HG03378 (cell line): ENCODE measurements around the gene FERMT3.

ENCODE experiments used
- ATAC-seq: cut with Tn5 transposase; IDR thresholded peaks from one replicate; pipeline ENCODE4 v1.9.1; 2021; ENCODE audit warnings: mild to moderate bottlenecking, moderate library complexity; ENCODE audit not compliant: unreplicated experiment

Gene FERMT3

DNA sequence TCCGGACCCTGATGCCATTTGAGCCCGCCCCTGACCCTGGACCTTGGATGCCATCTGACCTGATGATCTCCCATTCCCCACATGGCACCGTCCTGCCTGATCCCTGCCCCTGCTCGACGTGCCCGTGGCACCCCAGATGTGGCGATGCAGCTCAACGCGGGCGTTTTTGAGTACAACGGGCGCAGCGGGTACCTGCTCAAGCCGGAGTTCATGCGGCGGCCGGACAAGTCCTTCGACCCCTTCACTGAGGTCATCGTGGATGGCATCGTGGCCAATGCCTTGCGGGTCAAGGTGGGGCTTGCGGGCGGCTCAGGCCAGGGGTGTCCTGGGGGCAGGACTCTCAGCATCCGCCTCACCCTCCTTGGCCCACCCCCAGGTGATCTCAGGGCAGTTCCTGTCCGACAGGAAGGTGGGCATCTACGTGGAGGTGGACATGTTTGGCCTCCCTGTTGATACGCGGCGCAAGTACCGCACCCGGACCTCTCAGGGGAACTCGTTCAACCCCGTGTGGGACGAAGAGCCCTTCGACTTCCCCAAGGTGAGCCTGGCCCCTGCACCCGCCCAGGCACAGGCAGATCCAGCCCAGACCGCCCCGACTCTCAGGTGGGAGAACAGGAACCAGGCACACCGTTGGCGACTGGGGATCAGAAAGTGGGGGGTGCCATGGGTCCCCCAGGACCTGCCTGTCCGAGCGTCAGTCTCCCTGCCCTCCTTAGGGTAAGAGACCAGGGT, 55.9 kb downstream of the FERMT3 start:
- no peak for ATAC-seq

DNA sequence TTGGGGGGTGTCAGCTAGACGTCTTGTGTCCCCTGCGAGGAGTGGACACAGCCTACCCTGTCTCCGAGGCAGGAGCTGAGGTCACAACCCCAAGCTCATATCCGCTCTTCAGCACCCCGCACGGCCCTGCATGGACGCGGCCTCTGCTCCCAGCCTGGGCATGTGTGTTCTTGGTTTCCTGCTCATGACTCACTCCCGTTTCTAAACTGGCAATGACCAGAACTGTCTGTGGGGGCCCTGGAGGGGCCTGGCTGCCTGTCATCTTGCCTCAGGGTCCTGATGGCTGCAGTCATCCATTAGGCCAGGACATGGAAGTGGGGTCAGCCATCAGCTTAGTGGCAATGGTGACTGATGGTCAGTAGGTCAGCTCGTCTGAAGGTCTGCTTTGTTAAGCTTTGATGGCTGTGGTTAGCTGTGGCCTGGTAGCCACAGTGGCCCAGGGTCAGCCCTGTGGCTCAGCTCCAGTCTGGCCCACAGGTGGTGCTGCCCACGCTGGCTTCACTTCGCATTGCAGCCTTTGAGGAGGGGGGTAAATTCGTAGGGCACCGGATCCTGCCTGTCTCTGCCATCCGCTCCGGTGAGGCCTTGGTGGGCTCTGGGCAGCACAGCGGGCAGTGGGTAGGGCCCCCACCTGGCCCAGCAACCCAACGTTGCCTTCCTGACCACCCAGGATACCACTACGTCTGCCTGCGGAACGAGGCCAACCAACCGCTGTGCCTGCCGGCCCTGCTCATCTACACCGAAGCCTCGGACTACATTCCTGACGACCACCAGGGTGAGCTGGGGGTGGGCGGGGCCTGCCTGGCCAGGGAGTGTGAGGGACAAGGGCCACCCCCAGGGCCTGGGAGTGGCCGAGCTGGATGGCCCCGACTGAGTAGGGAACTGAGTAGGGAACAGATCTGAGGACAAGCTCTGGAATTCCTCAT, 56.8 kb downstream of the FERMT3 start:
- ATAC-seq = no peak

DNA sequence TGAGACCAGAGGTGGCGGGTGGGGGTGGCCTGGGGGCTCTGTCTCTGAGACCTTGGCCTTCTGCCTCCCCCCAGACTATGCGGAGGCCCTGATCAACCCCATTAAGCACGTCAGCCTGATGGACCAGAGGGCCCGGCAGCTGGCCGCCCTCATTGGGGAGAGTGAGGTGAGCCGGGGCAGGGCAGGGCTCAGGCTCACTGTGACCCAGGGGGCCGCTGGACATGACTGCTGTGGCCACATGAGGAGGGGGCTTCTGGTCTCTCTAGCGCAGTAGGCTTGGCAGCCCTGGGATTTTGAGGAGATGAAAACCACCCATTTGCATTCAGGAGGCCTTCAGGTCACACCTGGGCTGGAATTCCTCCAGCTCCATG, 57.4 kb downstream of the FERMT3 start:
- ATAC-seq = no peak

DNA sequence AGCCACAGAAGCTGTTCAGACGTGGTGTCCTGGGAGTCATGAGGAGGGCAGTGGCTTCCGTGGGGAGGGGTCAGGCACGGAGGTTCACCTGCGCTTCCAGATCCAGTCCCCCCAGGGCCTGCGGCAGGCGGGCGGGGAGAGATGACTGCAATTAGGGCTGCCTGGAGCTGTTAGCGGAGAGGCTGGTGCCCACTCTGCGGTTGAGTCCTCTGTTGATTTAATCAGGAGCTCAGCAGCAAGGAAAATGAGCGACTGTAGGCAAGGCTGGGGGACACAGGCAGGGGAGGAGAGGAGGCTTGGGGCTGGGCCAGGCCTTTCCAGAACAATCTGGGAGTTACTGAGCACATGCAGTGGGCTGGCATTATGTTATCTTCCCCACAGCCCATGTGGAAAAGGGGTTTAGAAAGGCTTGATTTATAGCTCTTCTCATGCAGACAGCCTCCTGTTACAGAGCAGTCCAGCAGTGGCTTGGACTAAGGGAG, 57.9 kb downstream of the FERMT3 start:
- no peak for ATAC-seq

DNA sequence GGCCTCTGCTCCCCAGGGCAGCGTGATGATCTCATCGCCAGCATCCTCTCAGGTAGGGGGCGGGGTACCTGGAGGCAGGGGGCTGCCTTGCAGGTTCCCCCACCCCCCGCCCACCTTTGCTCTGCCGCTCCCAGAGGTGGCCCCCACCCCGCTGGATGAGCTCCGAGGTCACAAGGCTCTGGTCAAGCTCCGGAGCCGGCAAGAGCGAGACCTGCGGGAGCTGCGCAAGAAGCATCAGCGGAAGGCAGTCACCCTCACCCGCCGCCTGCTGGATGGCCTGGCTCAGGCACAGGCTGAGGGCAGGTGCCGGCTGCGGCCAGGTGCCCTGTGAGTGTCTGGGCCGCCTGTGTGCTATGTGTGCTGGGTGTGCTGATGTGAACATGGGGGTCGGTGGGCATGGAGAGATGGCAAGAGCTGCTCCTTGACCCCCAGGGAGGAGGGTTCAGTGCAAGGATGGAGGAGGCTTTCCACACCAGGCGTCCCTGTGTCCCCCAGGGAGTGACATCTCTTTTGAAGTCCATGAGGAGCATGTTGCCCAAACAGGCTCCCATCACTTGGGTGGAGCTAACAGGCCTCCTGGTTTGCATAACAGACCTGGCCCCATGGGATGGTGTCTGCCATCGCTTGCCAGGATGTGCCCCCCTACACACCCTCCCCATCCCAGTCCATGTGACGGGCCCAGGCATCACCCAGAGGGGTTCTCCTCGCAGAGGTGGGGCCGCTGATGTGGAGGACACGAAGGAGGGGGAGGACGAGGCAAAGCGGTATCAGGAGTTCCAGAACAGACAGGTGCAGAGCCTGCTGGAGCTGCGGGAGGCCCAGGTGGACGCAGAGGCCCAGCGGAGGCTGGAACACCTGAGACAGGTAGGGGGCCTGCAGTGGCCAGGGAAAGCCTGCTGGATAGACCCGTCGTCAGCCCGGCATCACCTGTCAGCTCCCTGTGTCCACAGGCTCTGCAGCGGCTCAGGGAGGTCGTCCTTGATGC, 58.9 kb downstream of the FERMT3 start:
- ATAC-seq = no peak

DNA sequence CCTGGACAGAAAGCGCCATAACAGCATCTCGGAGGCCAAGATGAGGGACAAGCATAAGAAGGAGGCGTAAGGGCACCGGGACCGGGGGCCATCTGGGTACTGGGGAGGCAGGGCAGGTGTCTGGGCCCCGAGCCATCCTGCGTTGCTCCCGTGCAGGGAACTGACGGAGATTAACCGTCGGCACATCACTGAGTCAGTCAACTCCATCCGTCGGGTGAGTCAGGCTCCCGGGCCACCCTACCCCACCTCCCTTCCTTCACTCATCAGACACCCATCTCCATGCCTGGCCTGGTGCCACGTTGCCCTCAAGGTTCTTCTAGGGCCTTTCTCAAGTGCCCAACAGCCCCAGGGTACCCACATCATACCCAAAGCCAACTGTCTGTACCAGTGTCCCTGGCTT, 59.8 kb downstream of the FERMT3 start:
- no peak for ATAC-seq

DNA sequence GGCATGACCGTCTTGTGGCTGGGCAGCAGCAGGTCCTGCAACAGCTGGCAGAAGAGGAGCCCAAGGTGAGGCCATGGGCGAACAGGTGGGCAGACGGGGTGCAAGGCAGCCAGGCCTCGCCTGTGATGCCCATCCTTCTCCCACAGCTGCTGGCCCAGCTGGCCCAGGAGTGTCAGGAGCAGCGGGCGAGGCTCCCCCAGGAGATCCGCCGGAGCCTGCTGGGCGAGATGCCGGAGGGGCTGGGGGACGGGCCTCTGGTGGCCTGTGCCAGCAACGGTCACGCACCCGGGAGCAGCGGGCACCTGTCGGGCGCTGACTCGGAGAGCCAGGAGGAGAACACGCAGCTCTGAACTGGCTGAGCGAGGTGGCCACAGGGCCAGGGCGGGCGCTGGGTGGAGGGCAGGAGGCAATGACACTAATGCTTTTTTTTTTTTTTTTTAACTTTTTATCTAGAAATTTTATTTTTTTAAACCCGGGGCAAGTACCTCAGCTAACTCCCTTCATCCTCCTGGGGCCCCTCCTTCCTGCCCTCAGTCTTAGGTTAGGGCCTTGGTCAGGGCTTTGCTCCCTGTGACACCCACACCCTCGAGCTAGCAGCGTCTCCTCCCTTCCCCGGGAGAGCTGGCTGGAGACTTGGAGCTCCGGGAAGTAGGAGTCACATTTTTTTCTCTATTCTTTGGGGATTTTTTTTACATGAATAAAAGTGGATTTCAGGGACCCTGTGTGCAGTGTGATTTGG, 60.9 kb downstream of the FERMT3 start:
- ATAC-seq = no peak

DNA sequence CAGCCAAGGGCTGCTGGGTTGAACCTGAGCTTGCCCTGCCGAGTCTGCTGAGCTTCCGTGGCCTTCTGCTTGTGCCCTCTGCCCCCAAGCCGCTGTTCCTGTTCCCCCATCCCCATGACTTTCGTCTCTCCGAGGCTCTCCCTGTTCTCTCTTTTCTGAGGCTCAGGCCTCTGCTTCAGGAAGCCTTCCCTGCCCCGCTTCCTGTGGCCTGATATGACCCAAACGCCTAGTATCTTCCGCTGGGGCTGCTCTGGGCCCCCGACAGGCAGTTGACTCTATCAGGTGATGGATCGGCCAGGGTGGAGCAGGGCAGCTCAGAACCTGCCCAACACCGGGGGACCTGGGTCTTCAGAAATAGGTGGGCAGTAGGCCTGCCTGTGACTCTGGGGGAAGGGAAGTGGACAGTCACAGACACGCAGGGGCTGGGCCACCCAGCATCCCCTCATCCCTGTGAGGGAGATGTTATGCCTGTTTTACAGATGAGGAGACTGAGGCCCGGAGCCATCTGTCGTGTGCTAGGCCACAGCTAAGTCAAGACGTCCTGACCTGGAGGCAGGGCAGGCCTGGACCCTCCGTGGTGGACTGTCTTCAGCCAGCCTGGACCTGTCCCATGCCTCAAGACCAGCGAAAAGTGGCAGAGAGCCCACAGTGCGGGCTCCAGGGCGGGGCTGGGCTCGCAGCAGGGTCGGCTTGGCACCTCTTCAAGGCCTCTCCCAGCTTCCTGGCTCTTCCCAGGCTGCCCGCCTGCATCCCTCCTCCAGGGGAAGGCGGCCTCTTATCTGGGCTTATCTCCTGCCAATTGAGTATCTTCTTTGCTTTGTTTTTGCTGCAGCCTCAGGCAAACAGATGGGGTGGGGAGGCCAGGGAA, 61.7 kb downstream of the FERMT3 start:
- no peak for ATAC-seq

DNA sequence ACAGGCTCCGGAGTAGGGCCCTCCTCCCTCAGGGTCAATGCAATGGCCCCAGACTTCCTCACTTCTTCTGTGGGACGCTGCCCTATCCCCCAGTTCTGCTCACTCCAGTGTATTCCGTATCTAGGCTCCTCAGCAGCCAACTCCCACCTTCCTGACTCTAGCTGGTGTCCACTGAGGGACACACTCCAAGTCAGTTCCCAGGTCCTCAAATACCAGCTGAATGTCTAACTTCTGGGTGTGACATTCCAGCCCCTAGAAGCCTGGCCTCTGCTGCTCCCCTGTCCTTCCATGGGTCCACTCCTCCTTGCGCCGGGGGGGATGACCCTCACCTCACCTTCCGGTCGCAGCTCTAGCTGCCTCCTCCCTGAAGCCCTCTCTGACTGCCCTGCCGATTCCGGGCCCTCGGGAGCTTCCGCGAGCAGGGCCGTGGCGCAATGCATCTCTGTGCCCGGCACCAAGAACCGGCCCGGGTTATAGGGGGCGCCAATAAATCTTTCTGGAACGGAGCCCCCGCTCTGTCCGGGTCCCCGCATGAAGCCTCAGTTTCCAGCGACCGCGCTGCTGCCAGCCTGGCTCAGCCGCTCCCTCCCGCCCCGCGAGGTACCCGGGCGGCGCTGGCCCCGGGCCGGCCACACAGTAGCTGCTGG, 62.5 kb downstream of the FERMT3 start:
- ATAC-seq = peak; percentile 10

DNA sequence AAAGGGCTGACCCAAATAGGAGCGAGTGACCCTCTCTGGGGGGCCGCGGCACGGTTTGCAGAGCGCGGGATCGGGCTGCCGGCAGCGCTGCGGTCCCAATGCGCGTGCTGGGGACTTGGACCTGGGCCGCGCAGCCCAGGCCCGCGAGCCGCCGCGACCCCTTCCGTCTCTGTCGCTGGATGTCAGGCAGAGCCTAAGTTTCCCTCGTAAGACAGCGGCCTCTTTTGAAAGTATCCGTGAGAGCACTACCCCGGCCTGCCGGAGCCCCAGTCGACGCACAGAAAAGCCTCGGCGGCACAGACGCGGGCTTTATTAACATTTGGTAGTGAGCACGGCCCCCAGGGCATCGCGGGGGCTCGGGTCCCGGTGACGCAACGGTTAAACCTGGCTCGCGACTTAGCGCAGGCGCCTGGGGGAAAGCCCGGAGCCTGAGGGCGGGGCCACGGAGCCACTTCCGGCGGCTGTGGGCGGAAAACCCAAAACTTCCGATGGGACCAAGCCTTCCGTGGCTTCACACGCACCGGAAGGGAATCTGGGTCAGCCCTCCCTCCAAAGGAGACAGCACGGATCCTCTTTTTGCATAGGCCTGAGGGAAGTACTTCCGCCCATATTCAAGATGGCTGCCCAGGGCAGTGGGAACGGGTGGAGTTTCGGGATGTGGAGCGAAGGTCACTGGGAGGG, 63.2 kb downstream of the FERMT3 start:
- peak; percentile 76 for ATAC-seq
